ENCODE results near the gene PARP6.
"Not testable (repeated sequence)": the region's sequence is repeated elsewhere in the genome, so short reads cannot be mapped to it uniquely, and the experiment has no call there.

PARP6 gene

GRCh38 chr15:72276326-72276700 lies 4.0 kb upstream of the PARP6 start:
- DNase-seq, result no peak

GRCh38 chr15:72275635-72276325 lies 3.4 kb upstream of the PARP6 start:
- not testable (repeated sequence) for DNase-seq

- no peak for DNase-seq
Observed at GRCh38 chr15:72272997-72273352, 621 bp upstream of the PARP6 start.

GRCh38 chr15:72271895-72272212 lies 500 bp downstream of the PARP6 start:
- DNase-seq, result no peak

GRCh38 chr15:72271221-72271620 lies 1.1 kb downstream of the PARP6 start:
- no peak for DNase-seq

GRCh38 chr15:72269739-72270138 lies 2.6 kb downstream of the PARP6 start:
- no peak for DNase-seq

- no peak for DNase-seq
Observed at GRCh38 chr15:72265031-72265430, 7.3 kb downstream of the PARP6 start.

- DNase-seq, result no peak
Observed at GRCh38 chr15:72252663-72253299, 19.6 kb downstream of the PARP6 start.

GRCh38 chr15:72249142-72249810 lies 23.1 kb downstream of the PARP6 start:
- no peak for DNase-seq

- no peak for DNase-seq
Observed at GRCh38 chr15:72248514-72248913, 23.8 kb downstream of the PARP6 start.

- DNase-seq, result no peak
Observed at GRCh38 chr15:72242775-72243370, 29.5 kb downstream of the PARP6 start.

- DNase-seq, result no peak
Observed at GRCh38 chr15:72239652-72240051, 32.7 kb downstream of the PARP6 start.

GRCh38 chr15:72238586-72238985 lies 33.8 kb downstream of the PARP6 start:
- no peak for DNase-seq

GRCh38 chr15:72237853-72238224 lies 34.5 kb downstream of the PARP6 start:
- DNase-seq, result no peak

- DNase-seq, result peak; percentile 55
Observed at GRCh38 chr15:72237029-72237852, 35.1 kb downstream of the PARP6 start.

- no peak for DNase-seq
Observed at GRCh38 chr15:72236381-72237003, 35.9 kb downstream of the PARP6 start.

- no peak for DNase-seq
Observed at GRCh38 chr15:72235298-72235697, 37.1 kb downstream of the PARP6 start.

- no peak for DNase-seq
Observed at GRCh38 chr15:72233769-72234168, 38.6 kb downstream of the PARP6 start.

- DNase-seq, result no peak
Observed at GRCh38 chr15:72231833-72232478, 40.4 kb downstream of the PARP6 start.

GRCh38 chr15:72231066-72231832 lies 41.1 kb downstream of the PARP6 start, which contains the start of gene PKM:
Gene PKM, minus strand, starts transcription at chr15:72231190. Its CDS starts 12,093 bp downstream, at chr15:72219097.
- DNase-seq, result peak; percentile 95
